Measurements from ENCODE around the gene BOC.

Gene BOC

GRCh38 chr3:113287111-113287802 is 75.9 kb downstream of the BOC start:
- no peak for DNase-seq (ENCODE audit: low read depth)

GRCh38 chr3:113287803-113288648 is 76.7 kb downstream of the BOC start:
- DNase-seq (ENCODE audit: low read depth): peak; percentile 22

GRCh38 chr3:113288881-113289280 is 77.5 kb downstream of the BOC start:
- no peak for DNase-seq (ENCODE audit: low read depth)

GRCh38 chr3:113291572-113291971 is 80.2 kb downstream of the BOC start:
- DNase-seq (ENCODE audit: low read depth): no peak

GRCh38 chr3:113292933-113293332 is 81.6 kb downstream of the BOC start:
- no peak for DNase-seq (ENCODE audit: low read depth)

GRCh38 chr3:113293348-113293747 is 82.0 kb downstream of the BOC start:
- DNase-seq (ENCODE audit: low read depth): no peak

GRCh38 chr3:113295463-113295862 is 84.1 kb downstream of the BOC start:
- no peak for DNase-seq (ENCODE audit: low read depth)

GRCh38 chr3:113297287-113297686 is 85.9 kb downstream of the BOC start:
- DNase-seq (ENCODE audit: low read depth): no peak

- DNase-seq (ENCODE audit: low read depth): no peak
Measured at GRCh38 chr3:113297841-113298240, 86.5 kb downstream of the BOC start.

- no peak for DNase-seq (ENCODE audit: low read depth)
Measured at GRCh38 chr3:113300596-113300995, 89.2 kb downstream of the BOC start.

GRCh38 chr3:113304102-113304501 is 92.7 kb downstream of the BOC start:
- no peak for DNase-seq (ENCODE audit: low read depth)

- no peak for DNase-seq (ENCODE audit: low read depth)
Measured at GRCh38 chr3:113304856-113305540, 93.6 kb downstream of the BOC start.

- no peak for DNase-seq (ENCODE audit: low read depth)
Measured at GRCh38 chr3:113310960-113311359, 99.6 kb downstream of the BOC start.

- no peak for DNase-seq (ENCODE audit: low read depth)
Measured at GRCh38 chr3:113312416-113312815, 101.1 kb downstream of the BOC start.

GRCh38 chr3:113314923-113315322 is 103.6 kb downstream of the BOC start:
- DNase-seq (ENCODE audit: low read depth): no peak

- DNase-seq (ENCODE audit: low read depth): no peak
Measured at GRCh38 chr3:113329757-113330156, 118.4 kb downstream of the BOC start.

GRCh38 chr3:113330742-113331141 is 119.4 kb downstream of the BOC start:
- no peak for DNase-seq (ENCODE audit: low read depth)

GRCh38 chr3:113331187-113331586 is 119.8 kb downstream of the BOC start:
- no peak for DNase-seq (ENCODE audit: low read depth)
